GM12873 (cell line): ENCODE measurements around the gene LRIG1.

Experiments
- TF ChIP-seq, protein P1 (sequence below): IDR thresholded peaks from 2 replicates; pipeline ENCODE4 v1.5.1; 2012; ENCODE audit warnings: low read depth, mild to moderate bottlenecking, moderate library complexity, low read length, control low read depth; ENCODE audit not compliant: insufficient read depth; ENCODE audit errors: missing control alignments

Gene LRIG1

GRCh38 chr3:66363148-66363547 is 137.7 kb downstream of the LRIG1 start:
- TF ChIP-seq, protein P1, sequence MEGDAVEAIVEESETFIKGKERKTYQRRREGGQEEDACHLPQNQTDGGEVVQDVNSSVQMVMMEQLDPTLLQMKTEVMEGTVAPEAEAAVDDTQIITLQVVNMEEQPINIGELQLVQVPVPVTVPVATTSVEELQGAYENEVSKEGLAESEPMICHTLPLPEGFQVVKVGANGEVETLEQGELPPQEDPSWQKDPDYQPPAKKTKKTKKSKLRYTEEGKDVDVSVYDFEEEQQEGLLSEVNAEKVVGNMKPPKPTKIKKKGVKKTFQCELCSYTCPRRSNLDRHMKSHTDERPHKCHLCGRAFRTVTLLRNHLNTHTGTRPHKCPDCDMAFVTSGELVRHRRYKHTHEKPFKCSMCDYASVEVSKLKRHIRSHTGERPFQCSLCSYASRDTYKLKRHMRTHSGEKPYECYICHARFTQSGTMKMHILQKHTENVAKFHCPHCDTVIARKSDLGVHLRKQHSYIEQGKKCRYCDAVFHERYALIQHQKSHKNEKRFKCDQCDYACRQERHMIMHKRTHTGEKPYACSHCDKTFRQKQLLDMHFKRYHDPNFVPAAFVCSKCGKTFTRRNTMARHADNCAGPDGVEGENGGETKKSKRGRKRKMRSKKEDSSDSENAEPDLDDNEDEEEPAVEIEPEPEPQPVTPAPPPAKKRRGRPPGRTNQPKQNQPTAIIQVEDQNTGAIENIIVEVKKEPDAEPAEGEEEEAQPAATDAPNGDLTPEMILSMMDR, result no peak

GRCh38 chr3:66362541-66362941 is 138.3 kb downstream of the LRIG1 start:
- TF ChIP-seq, protein P1, result no peak

GRCh38 chr3:66361356-66361755 is 139.5 kb downstream of the LRIG1 start:
- TF ChIP-seq, protein P1, result no peak

DNA sequence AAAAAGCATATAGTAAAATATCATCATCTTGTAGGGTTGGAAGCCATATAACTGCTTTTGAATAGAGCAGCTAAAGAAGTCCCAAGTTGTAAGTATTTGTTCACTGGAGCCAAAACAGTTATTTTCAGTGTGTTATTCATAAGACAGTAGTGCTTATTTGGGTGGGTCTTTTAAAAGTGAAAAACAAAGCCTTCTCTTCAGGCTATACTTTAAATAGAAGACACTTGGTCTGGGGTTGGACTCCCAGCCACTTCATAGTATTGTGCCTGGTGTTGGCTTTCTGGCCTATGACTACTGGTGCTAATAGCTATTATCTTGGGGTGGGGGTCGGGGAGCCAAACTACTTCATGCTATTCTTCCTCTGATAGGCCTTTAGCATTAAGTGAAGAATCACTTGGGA is 144.8 kb downstream of the LRIG1 start:
- TF ChIP-seq, protein P1, result no peak

DNA sequence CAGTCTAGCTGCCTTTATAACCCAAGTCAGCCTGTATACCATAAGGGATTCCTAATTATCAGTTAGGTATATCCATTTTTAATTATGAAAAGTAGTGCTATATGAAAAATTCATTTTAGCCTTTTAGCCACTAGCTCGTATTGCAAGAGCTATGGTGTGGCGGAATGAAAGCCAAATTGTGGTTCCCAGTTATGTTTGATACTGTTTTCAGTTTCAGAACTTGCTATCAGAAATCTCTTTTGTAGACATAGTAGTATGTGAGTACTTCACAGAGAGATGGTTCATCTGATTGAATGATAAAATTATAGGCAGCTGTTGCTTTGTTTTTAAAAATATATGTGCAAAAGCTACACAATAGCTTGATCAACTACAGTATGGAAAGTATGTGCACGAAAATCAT is 145.4 kb downstream of the LRIG1 start:
- TF ChIP-seq, protein P1, result no peak

DNA sequence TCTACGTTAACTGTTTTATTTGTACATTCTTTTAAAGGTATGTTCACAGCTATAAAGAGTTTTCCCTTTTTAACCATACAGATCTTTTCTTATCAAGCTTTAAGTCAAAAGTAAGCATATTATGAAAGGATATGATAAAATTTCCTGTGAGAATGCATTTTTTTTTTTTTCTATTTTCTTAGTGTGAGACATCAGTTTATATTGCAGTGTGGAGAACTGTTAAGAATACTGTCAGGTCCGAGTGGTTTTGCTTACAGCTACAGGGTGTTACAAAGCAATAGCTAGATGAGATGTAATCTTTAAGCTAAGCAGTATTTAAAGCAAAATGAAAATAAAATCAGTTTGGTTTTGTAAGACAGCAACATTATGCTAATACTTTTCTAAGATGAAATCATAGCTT is 146.8 kb downstream of the LRIG1 start:
- TF ChIP-seq, protein P1, result no peak

DNA sequence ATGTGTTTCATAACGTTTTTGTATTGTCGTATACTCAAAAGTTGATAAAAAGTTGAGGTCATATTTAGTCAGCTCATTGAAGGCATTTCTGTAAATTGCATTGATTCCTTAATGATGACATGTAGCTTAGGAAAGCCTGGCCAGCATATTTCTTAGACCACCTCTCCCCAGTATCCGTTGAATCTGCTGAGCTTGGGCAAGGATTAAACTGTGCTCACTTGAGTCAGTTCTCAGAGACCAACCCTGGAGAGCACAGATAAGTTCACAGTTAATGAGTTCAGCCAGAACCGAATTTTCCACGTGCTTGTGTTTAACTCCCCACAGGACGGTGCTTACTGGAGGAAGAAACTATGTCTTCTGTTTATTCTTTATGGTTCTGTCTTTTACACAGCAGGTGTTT is 147.3 kb downstream of the LRIG1 start:
- TF ChIP-seq, protein P1, result no peak

GRCh38 chr3:66353039-66353438 is 147.8 kb downstream of the LRIG1 start:
- TF ChIP-seq, protein P1, result no peak
